Limb (tissue), 2 donors: ENCODE results near the gene RFTN1.
A peak's percentile ranks its signal among the peaks of the same experiment; 100 is the strongest.

Source experiments
- DNase-seq, 2 donors: peaks; one replicate each; pipeline ENCODE4 v3.0.0-alpha.2; 2016; ENCODE audit errors: extremely low spot score in 2 of 2

Gene RFTN1

DNA sequence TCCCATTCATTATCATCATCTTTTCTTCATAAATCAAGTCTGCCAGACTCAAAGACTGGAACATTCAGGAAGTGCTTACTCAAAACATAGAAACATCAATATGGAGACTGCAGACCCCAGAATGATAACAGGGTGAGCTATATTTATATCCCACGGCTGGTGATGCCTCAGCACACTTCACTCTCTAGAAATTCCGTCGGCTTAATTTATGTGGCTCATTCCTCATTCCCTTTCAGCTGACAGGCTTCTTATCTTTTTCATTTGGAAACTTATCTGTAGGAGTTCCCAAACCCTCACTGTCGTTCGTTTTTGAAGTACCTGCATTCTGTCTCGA, 45.5 kb downstream of the RFTN1 start:
- no peak for DNase-seq

GRCh38 chr3:16467393-16467792, 46.1 kb downstream of the RFTN1 start:
- no peak for DNase-seq

GRCh38 chr3:16466822-16467221, 46.7 kb downstream of the RFTN1 start:
- DNase-seq = no peak

DNA sequence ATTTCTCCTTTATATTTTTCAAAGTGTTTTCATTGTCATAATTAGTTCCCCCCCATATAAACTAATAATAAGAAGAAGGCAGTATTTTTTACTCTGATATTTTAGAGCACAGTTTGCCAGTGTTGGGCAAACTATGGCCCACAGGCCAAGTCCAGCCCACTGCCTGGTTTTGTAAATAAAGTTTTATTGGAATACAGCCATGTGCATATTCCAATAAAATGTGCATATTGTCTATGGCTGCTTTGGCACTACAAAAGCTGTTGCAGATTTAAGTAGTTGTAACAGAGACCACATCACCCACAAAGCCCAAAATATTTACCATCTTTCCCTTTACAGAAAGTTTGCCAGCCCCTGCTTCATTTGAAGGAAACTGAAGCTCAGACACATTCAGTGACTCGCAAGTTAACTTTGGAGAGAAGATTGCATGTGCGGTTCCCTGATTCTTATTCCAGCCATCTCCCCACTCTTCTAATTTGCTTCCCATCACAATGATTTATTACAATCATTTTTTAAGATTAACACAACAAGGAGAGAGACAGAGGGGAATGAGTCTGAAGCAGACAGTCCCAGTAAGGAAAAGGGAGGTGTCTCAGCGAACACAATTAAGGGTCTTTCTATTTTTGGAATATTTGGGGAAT, 48.9 kb downstream of the RFTN1 start:
- DNase-seq = no peak

GRCh38 chr3:16463914-16464313, 49.6 kb downstream of the RFTN1 start:
- DNase-seq = no peak

DNA sequence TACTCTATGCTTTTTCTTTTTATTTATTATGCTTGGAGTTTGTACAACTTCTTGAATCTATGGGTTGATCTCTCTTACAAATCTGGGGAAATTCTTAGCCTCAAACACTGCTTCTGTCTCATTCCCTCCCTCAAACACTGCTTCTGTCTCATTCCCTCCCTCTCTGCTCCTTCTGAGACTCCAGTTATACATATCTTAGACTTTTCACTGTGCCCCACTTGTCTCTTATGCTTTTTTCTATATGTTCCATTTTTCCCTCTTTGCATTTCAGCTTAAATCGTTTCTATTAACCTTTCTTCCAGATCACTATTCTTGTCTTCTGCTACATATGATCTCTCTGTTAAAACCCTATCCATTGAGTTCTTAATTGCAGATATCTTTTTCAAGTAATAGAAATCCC, 50.4 kb downstream of the RFTN1 start:
- DNase-seq = no peak

GRCh38 chr3:16462679-16463078, 50.8 kb downstream of the RFTN1 start:
- no peak for DNase-seq

DNA sequence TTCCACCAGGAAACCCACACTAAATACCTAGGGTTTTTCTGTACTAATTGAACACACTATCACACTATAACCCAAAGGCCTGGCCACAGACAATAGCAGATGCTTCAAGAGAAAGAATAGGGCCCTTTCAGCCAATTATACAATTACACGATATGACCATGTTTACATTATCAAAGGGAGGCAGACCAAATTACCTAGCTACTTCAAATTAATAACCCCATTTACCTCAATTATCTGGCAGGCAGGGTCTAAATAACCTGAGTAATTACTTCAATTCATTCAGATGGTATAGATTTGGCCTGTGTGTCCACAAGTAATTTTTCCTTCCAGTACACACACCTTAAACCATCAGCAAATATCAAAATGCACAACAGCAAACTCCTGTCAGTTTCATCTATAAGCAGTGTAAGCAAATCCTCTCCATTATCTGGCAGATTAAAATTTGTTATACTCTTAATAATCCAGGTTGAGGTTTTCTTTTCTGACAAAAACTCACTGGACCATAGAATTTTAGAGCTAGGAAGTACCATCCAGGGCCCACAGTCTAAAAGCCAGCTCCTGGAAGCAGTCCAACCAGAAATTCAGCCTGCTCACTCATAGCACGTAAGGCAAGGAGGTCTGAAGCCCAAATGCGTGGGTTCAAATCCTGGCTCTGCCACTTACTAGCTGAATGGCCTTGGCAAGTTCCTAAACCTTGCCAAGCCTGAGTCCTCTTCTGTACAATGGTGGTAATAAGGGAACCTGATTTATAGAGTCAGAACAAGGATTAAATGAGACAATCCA, 51.8 kb downstream of the RFTN1 start:
- no peak for DNase-seq

DNA sequence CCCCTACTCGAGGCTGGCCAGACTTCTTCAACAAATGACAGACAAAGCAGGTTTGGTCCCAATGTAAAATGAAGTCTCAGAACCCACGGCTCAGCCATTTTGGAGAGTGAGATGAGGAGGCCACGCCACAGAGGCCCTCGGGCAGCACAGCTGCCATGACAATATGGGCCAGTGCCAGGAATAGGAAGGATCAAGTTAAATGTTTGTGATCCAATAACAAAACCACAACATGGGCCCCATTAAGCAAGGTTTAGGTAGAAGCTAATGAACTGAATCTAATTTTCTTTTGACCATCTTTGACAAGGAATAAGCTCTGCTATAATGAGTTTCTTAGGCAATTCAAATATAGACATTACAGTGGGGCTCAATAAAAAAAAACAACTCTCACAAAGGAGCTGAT, 52.6 kb downstream of the RFTN1 start:
- no peak for DNase-seq

DNA sequence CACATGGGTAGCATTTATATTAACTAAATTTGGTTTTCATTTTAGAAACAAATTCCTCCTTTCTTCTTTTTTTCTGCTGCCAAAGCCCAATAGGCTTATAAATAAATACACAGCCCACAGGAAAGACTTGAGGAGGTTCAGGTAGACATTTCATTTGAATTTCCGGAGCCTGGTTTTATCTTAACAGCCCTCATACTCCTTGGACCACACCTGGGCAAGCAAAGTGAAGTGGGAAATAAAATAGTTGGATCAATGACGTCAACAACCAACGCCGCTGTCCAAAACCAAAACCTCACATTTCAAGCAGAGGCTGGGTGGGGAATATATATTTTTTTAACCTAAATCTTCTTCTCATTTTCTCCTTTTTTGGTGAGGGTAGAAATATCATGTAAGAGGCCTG, 53.2 kb downstream of the RFTN1 start:
- no peak for DNase-seq

- no peak for DNase-seq
Measured at GRCh38 chr3:16456784-16457415, 56.6 kb downstream of the RFTN1 start.

DNA sequence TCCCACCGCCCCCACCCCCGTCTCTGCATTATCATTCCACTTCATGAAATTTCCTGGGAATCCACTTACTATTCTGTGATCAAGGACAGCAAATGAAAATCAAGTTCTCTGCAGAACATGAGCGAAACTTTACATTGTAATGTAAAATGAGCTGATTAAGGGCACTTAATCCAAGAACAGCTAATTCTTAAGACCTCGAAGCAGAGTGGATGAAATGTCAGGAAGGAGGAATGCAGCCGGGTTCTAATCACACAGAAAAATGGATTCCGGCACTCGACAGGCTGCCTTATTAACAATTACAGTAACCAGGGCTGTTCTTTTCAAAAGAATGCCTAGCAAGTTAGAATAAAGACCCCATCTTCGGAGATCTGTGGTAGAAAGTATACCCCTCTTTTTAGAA, 57.5 kb downstream of the RFTN1 start:
- no peak for DNase-seq

- DNase-seq = no peak
Measured at GRCh38 chr3:16455001-16455400, 58.5 kb downstream of the RFTN1 start.

GRCh38 chr3:16452261-16452660, 61.2 kb downstream of the RFTN1 start:
- DNase-seq = no peak

- no peak for DNase-seq
Measured at GRCh38 chr3:16449369-16449768, 64.1 kb downstream of the RFTN1 start.

GRCh38 chr3:16448639-16449070, 64.8 kb downstream of the RFTN1 start:
- DNase-seq = peak; percentile 48 to 54

DNA sequence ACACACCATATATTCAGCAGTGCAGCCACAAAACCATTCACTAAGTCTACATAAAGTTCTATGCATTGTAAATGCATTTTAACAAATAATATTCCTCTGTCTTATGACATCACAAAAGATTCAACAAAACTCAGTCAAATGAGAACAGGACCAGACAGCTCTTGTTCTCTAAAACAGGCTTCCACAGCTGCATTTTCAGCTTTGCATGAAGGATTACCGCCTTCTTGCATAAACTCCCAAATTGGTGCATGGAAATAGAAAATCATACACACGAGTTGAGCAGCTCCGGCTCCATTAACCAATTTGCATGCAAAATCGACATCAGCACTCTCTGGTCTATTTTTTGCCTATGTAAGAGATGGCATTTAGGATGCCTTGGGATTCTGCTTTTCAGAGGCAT, 66.4 kb downstream of the RFTN1 start:
- no peak for DNase-seq

DNA sequence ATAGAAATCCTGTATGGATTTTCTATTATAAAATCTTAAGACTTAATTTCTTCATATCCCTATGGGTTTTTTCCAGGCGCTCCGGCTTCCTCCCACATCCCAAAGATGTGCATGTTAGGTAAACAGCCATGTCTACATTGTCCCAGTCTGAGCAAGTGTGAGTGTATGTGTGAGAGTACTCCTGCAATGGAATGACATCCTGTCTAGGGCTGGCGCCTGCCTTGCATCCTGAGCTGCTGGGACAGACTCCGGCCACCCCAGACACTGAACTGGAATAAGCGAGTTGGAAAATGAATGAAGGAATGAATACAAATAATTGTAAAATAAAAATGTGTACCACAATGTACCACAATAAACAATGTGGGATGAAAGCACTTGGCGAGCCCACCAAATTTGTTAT, 69.2 kb downstream of the RFTN1 start:
- no peak for DNase-seq

DNA sequence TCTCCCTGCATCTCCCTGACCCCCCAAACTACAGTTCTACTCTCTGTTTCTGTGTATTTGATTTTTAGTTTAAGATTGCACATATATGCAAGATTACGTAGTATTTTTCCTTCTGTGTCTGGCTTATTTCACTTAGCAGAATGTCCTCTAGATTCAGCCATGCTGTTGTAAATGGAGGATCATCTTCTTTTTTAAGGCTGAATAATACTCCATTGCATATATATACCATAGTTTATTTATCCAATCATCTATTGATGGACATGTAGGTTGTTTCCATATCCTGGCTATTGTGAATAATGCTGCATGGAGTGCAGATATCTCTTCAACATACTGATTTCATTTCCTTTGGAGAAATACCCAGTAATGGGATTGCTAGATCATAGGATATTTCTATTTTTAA, 70.8 kb downstream of the RFTN1 start:
- DNase-seq = no peak

- DNase-seq = no peak
Measured at GRCh38 chr3:16441371-16441875, 72.1 kb downstream of the RFTN1 start.

DNA sequence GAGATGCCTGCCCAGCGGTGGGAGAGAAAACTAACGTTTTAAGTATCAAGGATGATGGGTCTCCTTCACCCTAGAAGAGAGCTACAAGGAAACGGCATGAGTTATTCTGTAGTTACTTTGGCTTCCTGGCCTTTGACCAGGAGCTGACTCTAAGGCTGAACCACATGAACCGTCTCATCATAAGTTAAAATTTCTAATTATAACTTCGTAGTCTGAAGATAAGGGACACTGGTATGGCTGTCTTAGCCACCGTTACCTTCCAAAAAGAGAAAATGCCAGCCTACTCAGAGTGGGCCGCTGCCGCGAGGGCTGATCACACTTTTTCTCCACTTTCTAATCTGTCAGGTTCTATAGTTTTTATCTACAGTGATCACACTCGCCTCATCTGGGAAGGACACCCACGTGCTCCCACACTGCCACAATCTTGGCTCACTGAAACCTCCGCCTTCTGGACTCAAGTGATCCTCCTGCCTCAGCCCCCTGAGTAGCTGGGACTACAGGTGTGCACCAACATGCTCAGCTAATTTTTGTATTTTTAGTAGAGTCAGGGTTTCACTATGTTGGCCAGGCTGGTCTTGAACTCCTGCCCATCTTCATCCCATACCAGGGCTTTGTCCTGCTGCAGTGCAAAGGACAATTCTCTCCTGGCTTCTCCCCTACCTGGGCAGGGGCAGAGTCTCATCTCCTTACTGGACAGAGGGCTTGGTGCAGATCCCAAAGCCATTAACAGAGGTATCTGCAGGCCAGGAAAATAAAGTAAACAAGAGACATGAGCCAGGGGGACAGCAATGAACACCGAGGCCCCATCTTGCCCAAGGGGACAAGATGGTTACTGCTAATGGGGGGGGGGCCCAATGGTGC, 73.4 kb downstream of the RFTN1 start:
- DNase-seq = no peak
